ENCODE data around the gene MYOC.
"Not testable (repeated sequence)": the region's sequence is repeated elsewhere in the genome, so short reads cannot be mapped to it uniquely, and the experiment has no call there.

Gene MYOC

DNA sequence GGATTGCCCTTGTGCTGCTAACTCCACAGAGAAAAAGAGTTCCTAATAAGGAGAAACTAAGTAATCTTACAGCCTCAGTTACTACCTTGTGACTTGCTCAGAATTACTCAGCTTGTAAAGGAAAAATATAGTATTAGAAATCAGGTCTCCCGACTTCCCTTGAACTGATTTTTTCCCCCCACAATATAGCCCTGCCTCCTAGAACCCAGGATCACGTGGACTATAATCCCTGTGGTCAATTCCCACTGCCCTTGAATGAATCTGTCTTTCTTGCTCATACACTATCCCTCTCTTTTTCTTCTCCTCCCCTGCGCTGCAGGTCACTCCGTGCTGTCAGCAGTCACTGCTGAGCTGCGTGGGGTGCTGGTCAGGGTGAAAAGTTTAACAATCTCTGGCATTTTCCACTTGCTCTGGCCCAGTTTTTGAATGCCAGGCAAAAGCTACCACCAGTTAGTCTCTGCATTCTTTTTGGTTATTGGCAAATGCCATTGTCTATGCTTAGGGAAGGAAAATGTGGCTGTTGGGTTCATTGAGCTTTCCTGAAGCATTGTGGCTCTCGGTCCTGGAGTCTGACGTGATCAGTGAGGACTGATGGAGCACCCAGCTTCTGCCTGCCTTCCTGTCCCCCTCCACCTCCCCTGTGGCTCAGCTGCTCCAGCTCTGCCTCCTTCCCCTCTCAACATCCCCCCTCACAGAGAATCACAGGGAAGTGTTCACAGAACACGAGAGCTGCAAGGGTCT lies 1.9 kb upstream of the MYOC start:
- DNase-seq (ENCODE audit: insufficient read length, low spot score) (no peak), FAIRE-seq (no peak)

- DNase-seq (ENCODE audit: insufficient read length, low spot score) (no peak), FAIRE-seq (no peak)
These were observed 1.3 kb upstream of the MYOC start for GRCh38 chr1:171653796-171654195.

DNA sequence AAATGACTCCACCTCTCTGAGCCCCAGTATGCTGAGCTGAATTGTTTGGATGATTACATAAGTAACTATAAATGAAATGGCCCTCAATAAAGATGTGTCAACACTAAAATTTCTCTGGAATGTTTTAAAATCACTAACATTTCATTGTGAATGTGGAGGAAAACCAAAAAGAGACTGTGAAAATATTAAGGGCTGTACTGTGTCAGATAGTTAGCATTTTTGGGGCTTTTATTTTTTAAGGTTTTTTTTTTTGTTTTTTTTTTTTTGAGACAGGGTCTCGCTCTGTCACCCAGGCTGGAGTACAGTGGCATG lies 6.3 kb downstream of the MYOC start:
- DNase-seq (ENCODE audit: insufficient read length, low spot score) (no peak), FAIRE-seq (no peak)

- FAIRE-seq (no peak), DNase-seq (ENCODE audit: insufficient read length, low spot score) (no peak)
These were observed 6.8 kb downstream of the MYOC start for GRCh38 chr1:171645553-171646248.

DNA sequence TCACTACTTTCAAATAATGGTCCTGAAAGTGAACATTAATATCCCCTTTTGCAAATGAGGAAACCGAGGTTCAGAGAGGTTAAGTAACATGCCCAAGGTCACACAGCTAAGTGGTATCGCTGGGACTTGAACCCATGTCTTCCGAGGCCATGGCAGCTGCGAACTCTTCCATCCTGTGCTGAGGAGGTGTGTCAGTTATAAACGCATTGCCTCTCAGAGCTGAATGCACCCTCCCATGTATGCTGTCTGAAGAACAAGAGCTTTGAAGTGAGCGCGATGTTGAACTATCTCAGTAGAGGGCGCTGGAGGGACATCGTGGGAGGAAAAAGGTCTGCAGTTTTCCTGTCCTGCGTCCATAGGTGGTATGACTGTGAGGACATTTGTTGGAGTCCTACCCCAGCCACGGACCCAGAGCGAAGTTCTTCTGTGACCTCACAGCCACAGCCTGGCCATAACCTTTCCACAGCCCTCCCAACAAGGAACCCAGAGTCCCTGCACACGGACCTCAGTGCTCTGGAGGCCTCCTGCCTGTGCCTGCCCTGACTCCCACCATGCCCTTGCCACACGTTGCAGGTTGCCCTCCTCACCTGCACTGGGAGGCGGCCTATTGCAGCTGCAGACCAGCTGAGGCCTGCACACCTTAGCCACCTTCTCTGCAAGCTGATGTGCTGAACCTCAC lies 7.5 kb downstream of the MYOC start:
- FAIRE-seq = no peak
- peak; percentile 76 for DNase-seq (ENCODE audit: insufficient read length, low spot score)

DNA sequence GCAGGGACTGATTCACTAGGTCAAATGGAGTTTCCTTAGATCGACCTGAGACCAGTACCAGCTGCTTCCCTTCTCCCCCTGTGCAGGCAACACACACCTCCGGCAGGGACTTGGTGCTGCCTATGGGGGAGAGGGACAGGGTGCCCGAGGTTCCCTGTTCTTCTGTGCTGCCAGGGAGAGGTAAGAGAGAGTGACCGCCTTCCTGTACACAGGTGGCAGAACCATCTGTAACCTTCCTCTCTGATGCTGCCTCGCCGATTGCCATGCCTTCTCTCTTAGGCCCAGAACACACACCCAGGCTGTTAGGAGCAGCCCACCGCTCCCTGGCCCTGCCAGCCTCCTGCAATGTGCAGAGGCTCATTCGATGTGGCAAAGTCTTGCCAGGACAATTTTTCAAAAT lies 9.3 kb downstream of the MYOC start:
- FAIRE-seq (no peak), DNase-seq (ENCODE audit: insufficient read length, low spot score) (no peak)

DNA sequence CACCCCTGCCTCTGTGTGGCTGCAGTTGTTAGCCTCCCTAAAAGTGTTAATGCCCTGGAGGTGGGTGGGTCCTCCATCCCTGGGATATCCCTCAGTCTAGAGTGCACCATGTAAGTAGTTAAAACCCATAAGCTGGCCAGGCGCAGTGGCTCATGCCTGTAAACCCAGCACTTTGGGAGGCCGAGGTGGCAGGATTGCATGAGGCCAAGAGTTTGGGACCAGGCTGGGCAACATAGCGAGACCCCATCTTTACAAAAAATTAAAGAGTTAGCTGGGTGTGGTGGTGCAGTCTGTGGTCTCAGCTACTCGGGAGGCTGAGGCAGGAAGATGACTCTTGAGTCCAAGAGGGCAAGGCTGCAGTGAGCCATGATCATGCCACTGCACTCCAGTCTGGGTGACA lies 10.3 kb downstream of the MYOC start:
- no peak for FAIRE-seq

GRCh38 chr1:171641076-171641864 lies 11.2 kb downstream of the MYOC start:
- no peak for FAIRE-seq
- DNase-seq (ENCODE audit: insufficient read length, low spot score) = no peak

More for the DNA sequence above, 10.3 kb downstream of the MYOC start:
- DNase-seq (ENCODE audit: insufficient read length, low spot score) = no peak

GRCh38 chr1:171640225-171640624 lies 12.3 kb downstream of the MYOC start:
- DNase-seq (ENCODE audit: insufficient read length, low spot score) (no peak), FAIRE-seq (no peak)

DNA sequence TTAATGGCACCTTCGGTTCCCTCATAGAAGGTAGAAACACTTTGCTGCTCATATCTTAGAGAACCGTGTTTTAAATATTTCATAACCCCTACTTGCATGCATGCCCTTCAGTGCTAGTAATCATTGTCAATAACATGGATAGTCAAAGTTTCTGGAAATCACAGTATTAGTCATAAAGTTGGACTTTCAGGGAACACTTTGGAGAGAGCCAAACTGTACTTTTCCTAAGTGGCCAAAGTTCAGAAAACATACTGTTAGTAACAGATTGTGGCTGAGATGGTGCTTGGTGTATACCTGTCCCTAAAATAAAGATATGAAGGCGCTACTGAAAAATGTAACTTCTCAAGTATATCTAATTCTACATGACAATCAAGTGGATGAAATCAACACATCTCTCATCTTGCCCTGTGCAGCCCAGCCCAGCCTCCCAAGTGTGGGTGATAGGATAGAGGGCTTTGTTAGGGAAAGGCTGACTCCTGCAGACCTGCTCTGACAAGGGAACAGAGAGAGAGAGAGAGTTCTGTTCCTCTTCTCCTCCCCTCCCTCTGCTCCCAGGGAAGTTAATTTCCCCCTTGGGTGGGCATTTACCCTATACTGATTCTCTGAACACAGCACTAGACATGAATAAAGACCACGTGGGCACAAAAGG lies 14.4 kb downstream of the MYOC start:
- no peak for DNase-seq (ENCODE audit: insufficient read length, low spot score)
- FAIRE-seq = no peak

DNA sequence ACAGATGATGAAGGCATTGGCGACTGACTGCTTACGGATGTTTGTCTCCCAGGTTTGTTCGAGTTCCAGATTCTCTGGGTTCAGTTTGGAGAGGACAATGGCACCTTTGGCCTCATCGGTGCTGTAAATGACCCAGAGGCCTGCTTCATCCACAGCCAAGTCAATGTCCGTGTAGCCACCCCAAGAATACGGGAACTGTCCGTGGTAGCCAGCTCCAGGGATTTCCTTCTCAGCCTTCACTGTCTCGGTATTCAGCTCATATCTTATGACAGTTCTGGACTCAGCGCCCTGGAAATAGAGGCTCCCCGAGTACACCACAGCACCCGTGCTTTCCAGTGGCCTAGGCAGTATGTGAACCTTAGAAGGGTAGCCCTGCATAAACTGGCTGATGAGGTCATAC lies 16.3 kb downstream of the MYOC start:
- DNase-seq (ENCODE audit: insufficient read length, low spot score) (no peak), FAIRE-seq (no peak)

GRCh38 chr1:171635661-171636060 lies 16.8 kb downstream of the MYOC start:
- FAIRE-seq = no peak

GRCh38 chr1:171628225-171628624 lies 24.3 kb downstream of the MYOC start:
- DNase-seq (ENCODE audit: insufficient read length, low spot score) (no peak), FAIRE-seq (no peak)

More at GRCh38 chr1:171635661-171636060, 16.8 kb downstream of the MYOC start:
- no peak for DNase-seq (ENCODE audit: insufficient read length, low spot score)

GRCh38 chr1:171627020-171627419 lies 25.5 kb downstream of the MYOC start:
- FAIRE-seq (no peak), DNase-seq (ENCODE audit: insufficient read length, low spot score) (no peak)

DNA sequence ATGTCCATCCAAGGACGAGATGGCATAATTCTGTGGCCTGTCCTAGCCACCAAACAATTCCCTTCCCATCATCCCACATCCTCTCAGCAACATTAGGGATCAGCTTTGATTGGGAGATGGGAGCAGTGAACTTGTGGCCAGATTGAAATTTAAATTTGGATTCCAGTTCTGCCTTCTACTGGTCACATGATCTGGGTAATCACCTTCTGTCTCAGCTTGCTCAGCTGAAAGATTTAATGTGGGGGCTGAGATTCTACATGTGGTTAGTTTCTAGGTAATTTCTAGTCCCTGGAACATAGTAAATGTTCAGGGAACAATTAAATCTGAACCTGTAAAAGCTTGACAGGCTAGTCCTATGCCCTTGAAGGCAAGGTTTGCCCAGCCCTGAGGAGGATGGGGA lies 27.3 kb downstream of the MYOC start:
- FAIRE-seq (no peak), DNase-seq (ENCODE audit: insufficient read length, low spot score) (no peak)

GRCh38 chr1:171623651-171624331 lies 28.7 kb downstream of the MYOC start:
- no peak for DNase-seq (ENCODE audit: insufficient read length, low spot score)
- no peak for FAIRE-seq

DNA sequence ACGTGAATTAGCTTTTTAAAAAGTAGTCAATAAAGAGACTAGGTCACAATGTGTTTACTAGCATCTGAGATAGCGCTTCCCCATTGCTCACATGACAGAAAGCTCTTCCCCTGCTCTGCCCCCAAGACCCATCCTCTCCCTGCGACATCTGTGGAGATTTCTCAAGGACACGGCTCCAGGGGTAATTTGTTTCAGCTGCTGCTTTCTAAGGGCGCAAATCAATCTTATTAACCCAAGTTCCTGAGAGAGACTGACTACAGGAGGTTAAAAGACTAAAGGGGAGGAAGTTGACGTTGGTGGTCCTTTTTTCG lies 30.4 kb downstream of the MYOC start, which contains the start of gene MYOCOS:
Gene MYOCOS, plus strand, starts transcription at position 92 of the 311 bp plus-strand sequence. CDS start 1,641 bp downstream, outside the sequence.
- FAIRE-seq = no peak
- no peak for DNase-seq (ENCODE audit: insufficient read length, low spot score)

GRCh38 chr1:171616586-171616985 lies 35.9 kb downstream of the MYOC start:
- no peak for FAIRE-seq
- DNase-seq (ENCODE audit: insufficient read length, low spot score) = no peak

- not testable (repeated sequence) for FAIRE-seq; DNase-seq (ENCODE audit: insufficient read length, low spot score)
These were observed 37.2 kb downstream of the MYOC start for GRCh38 chr1:171615122-171615906.

Measured in HTR-8/SVneo (cell line).